ENCODE measurements around the gene MCM5. TPM values are rescaled to one million over a fixed set of nuclear protein-coding genes. Genes with fewer than 3 reads are reported as not detected.

The MCM5 gene
- total RNA-seq, 1 experiment from 2014 or later, result 194 TPM

DNA sequence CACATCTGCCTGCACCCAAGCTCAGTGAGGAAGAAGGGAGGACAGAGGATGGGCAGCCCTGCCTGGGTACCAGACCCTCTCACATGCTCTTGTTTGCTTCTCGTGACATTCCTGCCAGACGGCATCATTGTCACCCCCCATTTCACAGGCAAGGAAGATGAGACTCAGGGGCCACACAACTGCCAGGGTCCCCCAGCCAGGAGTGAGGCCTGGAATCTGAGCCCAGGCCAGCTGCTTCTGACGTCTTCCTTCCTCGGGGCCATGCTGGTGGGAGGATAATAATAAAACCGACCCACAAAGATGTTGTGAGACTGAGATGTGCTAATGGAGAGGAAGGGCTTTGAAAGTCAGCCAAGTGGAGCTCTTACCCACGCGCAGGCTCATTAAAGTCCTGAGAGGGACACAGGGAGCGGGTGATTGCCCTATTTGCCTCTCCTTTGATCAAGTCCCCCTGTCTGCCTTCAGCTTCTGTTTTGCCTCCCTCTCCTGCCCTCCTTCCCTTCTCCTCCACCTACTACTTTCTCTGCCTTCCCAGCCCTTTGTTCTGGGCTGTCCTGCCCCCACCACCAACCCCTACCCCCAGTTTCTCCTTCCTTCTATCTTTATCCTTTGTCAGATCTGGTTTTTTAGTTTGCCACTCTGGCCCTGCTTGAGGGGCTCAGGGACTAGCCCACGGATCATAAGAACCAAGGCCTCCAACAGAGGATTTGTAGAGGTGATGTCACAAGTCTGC is 62.7 kb downstream of the MCM5 start:
- CTCF ChIA-PET, result no interaction called here
- POLR2A ChIA-PET, result no interaction called here
- Histone ChIP-seq H3K79me2 (ENCODE audit: insufficient read depth, low read length) (no peaks in the 10 kb centered on the region), H3K9me2 (ENCODE audit: insufficient read depth) (no peaks in the 10 kb centered on the region), H2AFZ (ENCODE audit: low read depth, low read length, poor library complexity, severe bottlenecking) (no peak overlapping the region), H3K4me2 (ENCODE audit: low read length) (no peak overlapping the region), H3K27ac (ENCODE audit: low read depth, low read length) (no peak overlapping the region), H3K4me3 (replicated peaks in 1 of 2; ENCODE audit: low read depth in 1 of 2, low read length in 2 of 2) (no peak overlapping the region), H3K36me3 (ENCODE audit: control insufficient read depth in 1 of 2, insufficient read depth in 2 of 2, low read length in 2 of 2) (no peaks in the 10 kb centered on the region), H3K9ac (ENCODE audit: low read length) (no peak overlapping the region), H3K9me3 (ENCODE audit: control insufficient read depth in 1 of 2, insufficient read depth in 1 of 2, low read depth in 1 of 2, low read length in 2 of 2) (no peaks in the 10 kb centered on the region), H3K4me1 (ENCODE audit: control insufficient read depth in 1 of 2, insufficient read depth in 2 of 2, low read length in 2 of 2) (peaks cover 0 to 4% of the 10 kb centered on the region in 2 experiments; a peak in 2 of 4 replicates), H3K27me3 (ENCODE audit: insufficient read depth, low read length) (no peaks in the 10 kb centered on the region), H4K20me1 (ENCODE audit: insufficient read depth) (no peaks in the 10 kb centered on the region)
- BruUV-seq (replicated peaks), result no TSS peak
- ATAC-seq (no peak), DNase-seq (ENCODE audit: low read depth, low spot score) (no peak)
- RAD21 ChIA-PET (ENCODE audit: low non-redundant PET in 1 of 2, low total read pairs in 2 of 2, uncharacterized antibody in 2 of 2, unreplicated experiment in 2 of 2), result no interaction called here
- TF ChIP-seq CTCF (IDR thresholded peaks at IDR 0.05 in 2 of 3, conservative IDR thresholded peaks at IDR 0.05 in 1 of 3; ENCODE audit: borderline replicate concordance in 1 of 3, insufficient read depth in 1 of 3, low read depth in 2 of 3, low read length in 2 of 3) (no peak), SIN3A (IDR thresholded peaks at IDR 0.05; ENCODE audit: low read depth) (no peak), FOSL1 (IDR thresholded peaks at IDR 0.05; ENCODE audit: low read depth) (no peak), EZH2phosphoT487 (IDR thresholded peaks at IDR 0.05; ENCODE audit: borderline replicate concordance) (no peak), ZNF274 (IDR thresholded peaks at IDR 0.05; ENCODE audit: low read depth, low read length) (no peak), CBX3 (IDR thresholded peaks at IDR 0.05; ENCODE audit: low read depth) (no peak), POLR2A (IDR thresholded peaks at IDR 0.05; ENCODE audit: borderline replicate concordance, extremely low read depth, insufficient read depth, insufficient read length) (no peak), ATF3 (IDR thresholded peaks at IDR 0.05) (no peak), EZH2 (IDR thresholded peaks at IDR 0.05) (no peak)
- TF ChIP-seq, protein P1, sequence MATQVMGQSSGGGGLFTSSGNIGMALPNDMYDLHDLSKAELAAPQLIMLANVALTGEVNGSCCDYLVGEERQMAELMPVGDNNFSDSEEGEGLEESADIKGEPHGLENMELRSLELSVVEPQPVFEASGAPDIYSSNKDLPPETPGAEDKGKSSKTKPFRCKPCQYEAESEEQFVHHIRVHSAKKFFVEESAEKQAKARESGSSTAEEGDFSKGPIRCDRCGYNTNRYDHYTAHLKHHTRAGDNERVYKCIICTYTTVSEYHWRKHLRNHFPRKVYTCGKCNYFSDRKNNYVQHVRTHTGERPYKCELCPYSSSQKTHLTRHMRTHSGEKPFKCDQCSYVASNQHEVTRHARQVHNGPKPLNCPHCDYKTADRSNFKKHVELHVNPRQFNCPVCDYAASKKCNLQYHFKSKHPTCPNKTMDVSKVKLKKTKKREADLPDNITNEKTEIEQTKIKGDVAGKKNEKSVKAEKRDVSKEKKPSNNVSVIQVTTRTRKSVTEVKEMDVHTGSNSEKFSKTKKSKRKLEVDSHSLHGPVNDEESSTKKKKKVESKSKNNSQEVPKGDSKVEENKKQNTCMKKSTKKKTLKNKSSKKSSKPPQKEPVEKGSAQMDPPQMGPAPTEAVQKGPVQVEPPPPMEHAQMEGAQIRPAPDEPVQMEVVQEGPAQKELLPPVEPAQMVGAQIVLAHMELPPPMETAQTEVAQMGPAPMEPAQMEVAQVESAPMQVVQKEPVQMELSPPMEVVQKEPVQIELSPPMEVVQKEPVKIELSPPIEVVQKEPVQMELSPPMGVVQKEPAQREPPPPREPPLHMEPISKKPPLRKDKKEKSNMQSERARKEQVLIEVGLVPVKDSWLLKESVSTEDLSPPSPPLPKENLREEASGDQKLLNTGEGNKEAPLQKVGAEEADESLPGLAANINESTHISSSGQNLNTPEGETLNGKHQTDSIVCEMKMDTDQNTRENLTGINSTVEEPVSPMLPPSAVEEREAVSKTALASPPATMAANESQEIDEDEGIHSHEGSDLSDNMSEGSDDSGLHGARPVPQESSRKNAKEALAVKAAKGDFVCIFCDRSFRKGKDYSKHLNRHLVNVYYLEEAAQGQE (IDR thresholded peaks at IDR 0.05; ENCODE audit: low read depth), result no peak
- intact Hi-C loops (cut with micrococcal nuclease), result no loop called here

Data from HCT116 (cell line).